GM19239 (cell line): ENCODE results near the gene PKD2L1.
"Not testable (repeated sequence)": the region's sequence is repeated elsewhere in the genome, so short reads cannot be mapped to it uniquely, and the experiment has no call there.

Experiments
- DNase-seq: peaks from one replicate; pipeline ENCODE4 v3.0.0; 2011; ENCODE audit warnings: low spot score; ENCODE audit not compliant: insufficient read length
- FAIRE-seq: peaks from 2 replicates; lab custom pipeline; 2011; peaks lifted over from hg19 to GRCh38; lab: Jason Lieb, UNC

The PKD2L1 gene

GRCh38 chr10:100339236-100339635, 9.2 kb upstream of the PKD2L1 start:
- DNase-seq = peak; percentile 26
- FAIRE-seq = peak; percentile 89

DNA sequence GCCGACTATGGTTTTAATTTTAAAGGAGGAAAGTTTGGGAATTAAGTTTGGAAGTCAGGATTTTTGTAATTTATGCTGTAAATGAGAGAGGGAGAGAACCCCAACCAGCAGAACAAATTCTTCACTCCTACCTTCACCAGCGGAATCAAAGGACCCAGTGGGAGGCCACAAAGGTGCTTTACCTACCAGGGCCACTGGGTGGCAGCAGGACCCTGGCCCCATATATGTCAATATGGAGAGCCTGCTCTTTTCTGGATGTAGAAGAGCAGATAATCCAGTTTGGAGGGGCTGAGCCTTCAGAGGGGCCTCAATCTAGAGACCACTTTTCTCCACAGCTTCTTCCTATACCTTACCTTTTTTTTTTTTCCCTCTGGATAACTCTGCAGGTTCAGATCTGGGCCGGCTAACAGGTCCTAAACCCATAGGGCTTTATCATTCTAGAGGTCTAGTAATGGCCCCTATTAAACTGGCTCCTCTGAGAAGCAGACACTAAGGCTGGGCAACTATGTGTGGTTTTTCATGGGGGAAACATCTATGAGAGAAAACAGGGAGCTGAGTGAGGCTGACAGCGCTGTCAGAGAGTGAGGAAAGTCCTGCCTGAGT, 8.5 kb upstream of the PKD2L1 start:
- DNase-seq = peak; percentile 43
- peak; percentile 85 for FAIRE-seq

DNA sequence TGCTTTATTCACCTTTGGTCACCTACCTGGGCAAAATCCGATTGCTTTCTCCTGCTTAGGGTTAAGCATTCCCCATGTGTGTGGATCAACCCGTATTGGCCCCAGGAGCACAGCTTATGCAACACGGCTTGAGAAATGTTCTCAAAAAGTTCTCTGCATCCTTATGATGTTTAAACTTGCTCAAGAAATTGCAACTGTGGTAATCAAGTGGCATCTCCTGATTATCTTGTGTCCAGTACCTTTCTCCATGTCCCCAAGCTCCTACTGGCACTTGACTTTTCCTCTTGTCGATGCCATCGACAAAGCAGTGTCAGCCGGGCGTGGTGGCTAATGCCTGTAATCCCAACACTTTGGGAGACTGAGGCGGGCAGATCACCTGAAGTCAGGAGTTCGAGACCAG, 4.7 kb upstream of the PKD2L1 start:
- FAIRE-seq = no peak
- DNase-seq = no peak

GRCh38 chr10:100333661-100334440, 3.8 kb upstream of the PKD2L1 start:
- no peak for FAIRE-seq
- no peak for DNase-seq

- FAIRE-seq (no peak), DNase-seq (no peak)
These were observed 3.1 kb upstream of the PKD2L1 start for GRCh38 chr10:100333106-100333505.

DNA sequence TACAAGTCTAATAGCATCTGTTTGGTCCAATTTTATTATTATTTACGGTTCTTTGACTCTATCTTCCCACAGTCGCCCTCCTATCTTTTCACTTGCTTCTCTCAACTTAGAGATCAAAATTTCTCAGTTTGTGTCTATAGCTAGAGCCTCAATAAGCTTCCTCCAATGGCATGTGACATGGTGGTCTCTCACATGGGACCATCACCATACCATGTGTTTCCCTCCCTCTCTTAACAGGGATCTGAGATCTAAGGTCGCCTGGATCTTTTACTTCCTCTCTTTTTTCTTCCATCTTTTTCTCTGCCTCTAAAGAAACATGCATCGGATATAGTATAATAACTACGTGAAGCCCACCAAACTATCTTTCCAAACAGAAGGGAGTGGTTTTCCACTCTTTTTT, 1.8 kb downstream of the PKD2L1 start:
- DNase-seq = no peak
- no peak for FAIRE-seq

DNA sequence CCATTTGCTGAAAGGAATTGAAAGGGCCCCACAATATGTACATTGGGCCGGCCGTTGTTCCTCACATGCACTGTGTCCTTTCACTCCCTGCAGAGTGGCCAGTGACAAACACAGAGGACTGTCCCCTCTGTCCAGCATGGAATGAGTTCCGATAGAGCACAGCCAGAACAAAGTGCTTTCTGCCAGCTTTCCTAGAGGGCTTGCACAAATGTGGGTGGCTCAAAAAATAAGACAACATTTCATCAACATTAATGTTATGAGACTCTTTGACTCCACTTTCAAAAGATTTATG, 2.4 kb downstream of the PKD2L1 start:
- FAIRE-seq (no peak), DNase-seq (no peak)

DNA sequence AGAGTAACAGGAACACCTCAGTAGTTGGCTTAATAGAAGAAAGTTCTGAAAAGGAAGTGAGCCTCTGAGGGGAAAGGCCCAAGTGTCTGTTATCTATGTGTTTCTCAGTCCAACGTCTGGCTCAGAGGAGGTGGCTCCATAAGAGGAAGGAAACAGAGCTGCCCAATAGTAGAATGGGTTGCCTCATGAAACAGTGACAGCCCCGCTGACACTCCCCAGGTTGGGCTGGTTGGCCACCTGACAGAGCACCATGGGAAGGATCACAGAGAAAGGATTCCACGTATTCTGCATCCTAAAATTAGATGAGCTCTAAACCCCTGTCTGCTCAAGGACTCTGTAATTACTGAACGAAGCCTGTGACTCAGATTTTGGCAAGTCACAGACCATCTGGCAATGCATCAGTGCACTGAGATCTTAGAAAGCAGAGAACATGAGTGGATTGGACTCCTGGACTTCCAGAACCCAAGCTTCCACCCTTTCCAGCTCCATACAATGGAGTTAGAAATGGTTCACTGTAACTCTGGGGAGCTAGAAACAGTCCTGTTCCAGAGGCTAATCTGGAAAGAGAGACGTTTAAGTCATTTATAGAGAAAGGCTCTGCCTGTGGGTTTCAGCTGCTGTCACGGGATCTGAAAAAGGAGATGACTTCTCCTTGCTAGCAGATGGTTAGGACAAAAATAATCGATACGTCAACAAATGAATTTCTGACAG, 2.9 kb downstream of the PKD2L1 start:
- DNase-seq (peak; percentile 68), FAIRE-seq (peak; percentile 96)

DNA sequence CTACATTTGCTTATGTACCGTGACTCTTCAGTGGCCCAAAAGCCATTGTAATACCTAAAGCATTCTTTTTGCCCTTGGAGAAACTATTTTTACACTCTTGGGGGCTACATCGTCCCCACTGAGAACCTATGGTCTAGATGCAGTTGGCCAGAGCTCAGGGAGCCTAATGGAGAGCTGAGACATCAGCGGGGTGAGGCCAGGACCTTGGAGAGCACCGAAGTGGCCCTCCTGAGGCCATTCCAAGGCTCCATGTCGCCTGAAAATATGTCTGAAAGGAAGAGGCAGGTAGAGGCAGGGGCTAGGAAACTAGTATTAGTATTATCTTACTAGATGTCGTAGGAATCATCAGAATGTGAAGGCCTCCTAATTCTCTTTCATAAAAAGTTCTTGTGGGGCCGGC, 4.9 kb downstream of the PKD2L1 start:
- no peak for DNase-seq

GRCh38 chr10:100319707-100320402, 10.2 kb downstream of the PKD2L1 start:
- no peak for DNase-seq
- no peak for FAIRE-seq

More for the DNA sequence above, 4.9 kb downstream of the PKD2L1 start:
- FAIRE-seq = no peak

DNA sequence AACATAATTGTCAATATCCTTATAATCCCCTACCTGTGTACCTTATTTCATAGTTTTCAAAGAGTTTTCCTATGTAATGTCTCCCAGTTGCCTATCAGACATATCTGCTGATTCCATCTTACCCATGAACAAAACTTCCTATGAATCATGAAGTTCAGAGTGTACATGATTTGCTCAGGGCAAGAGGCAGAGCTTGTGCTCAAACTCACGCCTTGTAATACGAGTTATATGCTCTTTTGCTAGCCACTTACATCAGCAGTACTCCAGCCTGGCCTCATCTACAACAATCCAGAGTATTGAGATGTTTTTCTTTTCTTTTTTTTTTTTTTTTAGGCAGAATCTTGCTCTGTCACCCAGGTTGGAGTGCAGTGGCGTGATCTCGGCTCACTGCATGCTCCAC, 11.8 kb downstream of the PKD2L1 start:
- FAIRE-seq = no peak
- DNase-seq = no peak

DNA sequence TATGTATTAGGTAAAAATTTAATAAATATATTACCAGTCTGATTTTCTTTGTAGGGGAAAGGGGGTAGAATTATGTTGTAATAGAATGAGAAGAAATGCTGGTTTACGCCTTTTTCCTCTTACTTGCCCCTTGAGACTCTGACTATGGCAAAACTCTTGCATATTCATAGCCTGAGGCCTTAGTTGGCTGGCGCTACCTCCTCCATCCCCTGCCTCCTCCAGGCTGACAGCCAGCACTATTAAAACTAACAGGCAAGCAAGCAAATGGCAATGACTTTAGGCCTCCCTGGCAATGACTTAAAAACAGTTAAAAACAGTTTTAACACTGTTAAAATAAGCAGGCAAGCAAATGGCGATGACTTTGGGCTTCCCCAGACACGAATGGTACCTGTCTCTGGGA, 14.4 kb downstream of the PKD2L1 start:
- DNase-seq = no peak
- no peak for FAIRE-seq

- DNase-seq = no peak
- no peak for FAIRE-seq
These were observed 18.7 kb downstream of the PKD2L1 start for GRCh38 chr10:100311298-100311697.

DNA sequence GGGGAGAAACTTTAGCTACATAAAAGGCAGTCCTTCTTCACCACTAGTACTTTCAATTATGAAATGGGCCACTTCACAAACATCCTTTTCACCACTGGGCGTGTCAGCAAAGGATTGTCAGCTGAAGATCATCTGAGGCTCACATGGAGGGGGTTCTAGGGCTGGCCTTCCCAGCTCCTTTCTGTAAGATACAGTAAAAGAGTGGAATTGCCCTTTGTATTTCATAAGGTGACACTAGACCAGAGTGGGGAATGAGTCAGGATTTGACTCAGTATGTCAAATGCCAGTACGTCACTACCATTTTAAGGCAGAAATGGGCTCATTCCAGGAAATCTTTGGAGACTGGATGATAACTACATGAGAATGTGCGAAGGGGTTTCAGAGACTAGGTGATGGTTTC, 22.3 kb downstream of the PKD2L1 start:
- DNase-seq (no peak), FAIRE-seq (no peak)

DNA sequence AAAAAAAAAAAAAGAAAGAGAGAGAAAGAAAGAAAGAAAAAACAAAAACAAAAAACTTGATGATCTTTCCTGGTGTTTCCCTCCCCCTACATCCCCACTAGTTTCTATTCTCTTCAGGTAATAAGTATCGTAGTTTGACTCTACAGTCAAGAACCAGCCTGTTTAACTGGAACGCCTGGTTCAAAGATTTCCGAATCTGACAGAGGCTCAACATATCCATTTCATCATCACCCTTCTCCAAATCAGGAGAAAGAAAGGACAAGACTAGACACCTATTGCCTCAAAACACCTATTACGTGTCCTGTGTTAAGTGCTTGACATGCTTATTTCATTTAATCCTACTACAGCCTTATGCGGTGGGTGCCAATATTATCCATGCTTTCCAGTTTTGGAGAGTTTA, 23.2 kb downstream of the PKD2L1 start:
- no peak for DNase-seq
- no peak for FAIRE-seq

- FAIRE-seq (no peak), DNase-seq (no peak)
These were observed 25.6 kb downstream of the PKD2L1 start for GRCh38 chr10:100304414-100304813.

DNA sequence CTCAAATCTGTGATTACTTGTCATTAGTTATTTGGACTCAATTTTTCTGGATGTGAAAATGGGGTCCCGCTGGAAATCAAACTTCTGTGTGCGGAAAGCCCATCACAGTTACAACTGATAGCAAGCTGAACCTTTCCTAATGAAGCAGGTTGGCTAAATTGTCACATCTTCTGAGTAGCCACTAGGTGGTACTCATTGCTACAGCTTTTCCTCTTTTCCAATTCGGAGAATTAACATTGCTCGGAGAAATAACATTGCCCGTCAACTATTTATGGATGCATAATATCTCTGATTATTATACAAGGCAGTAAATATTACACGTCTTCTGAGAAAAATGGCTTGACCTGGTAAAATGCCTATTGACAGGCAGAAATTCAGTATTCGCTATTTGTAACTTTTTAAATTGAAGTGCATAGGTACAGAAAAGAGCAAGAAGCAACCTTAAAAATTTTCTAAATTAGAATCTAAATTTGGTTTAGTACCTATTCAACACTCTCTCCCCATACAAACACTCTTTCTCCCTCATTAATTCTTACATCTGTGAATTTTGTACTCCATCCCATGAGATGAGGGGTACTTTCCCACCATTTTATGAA, 26.2 kb downstream of the PKD2L1 start:
- peak; percentile 63 for FAIRE-seq
- DNase-seq = no peak

GRCh38 chr10:100301123-100301522, 28.9 kb downstream of the PKD2L1 start:
- not testable (repeated sequence) for DNase-seq, FAIRE-seq

DNA sequence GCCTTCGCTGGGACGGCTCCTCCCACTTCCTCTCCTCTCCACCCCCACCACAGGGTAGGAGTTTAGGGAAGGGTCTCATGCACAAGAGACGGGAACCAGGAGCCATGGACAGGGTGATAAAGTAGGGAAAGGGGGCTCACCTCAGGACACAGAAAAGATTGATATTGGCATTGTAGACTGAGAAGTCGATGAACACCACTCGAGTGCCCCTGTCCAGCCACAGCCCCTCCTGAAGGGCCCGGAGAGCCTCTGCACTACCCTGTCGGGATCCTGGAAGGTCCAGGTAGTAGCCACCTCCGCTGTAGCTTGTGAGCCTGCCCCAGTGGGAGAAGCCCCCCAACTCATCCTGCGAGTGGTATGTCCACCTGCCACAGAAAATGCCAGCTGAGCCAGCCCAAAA, 32.8 kb downstream of the PKD2L1 start:
- FAIRE-seq (no peak), DNase-seq (no peak)

DNA sequence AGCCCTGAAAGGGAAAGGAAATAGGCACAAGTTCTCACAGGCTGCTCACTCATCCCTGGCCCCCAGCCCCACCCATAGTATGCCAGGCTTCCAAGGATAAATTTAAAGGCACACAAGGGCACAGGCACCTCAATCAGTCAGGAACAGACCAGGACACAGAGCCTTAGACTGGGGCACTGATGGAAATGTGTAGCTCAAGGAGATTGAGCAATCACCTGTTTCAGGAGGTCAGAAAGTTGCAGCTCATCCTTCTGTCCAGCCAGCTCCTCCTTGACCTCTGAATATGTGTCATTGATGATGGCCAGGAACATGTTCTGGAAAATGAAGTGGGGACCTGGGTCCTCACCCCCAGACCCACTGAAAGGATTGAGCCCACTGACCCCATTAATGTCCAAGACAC, 37.0 kb downstream of the PKD2L1 start:
- DNase-seq = no peak
- FAIRE-seq = no peak

DNA sequence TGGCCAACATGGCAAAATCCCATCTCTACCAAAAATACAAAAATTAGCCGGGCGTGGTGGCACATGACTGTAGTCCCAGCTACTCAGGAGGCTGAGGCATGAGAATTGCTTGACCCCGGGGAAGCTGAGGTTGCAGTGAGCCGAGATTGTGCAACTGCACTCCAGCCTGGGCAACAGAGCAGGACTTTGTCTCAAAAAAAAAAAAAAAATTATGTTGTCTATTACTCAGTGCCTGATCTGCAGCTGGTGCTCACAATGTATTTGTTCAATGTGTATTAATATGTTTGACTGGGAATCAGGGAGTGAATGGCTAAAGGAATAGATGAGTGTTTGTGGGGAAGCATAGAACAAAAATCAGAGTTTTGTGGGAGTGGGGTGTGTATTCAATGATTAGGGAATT, 37.7 kb downstream of the PKD2L1 start:
- not testable (repeated sequence) for DNase-seq, FAIRE-seq
